ENCODE measurements around the gene NFATC1.

NFATC1 gene

GRCh38 chr18:79400591-79401381 is 5.1 kb downstream of the NFATC1 start:
- peak overlapping the region; percentile 86 for H3K4me3 ChIP-seq
- TF ChIP-seq CTCF (IDR thresholded peaks at IDR 0.05), result no peak
- peak overlapping the region; percentile 84 to 86 for H3K27ac ChIP-seq
- no peak for DNase-seq (ENCODE audit: low spot score)

- DNase-seq (ENCODE audit: low spot score), result no peak
- Histone ChIP-seq H3K4me3 (no peak overlapping the region), H3K27ac (peak overlapping the region; percentile 21 to 86)
- no peak for TF ChIP-seq CTCF (IDR thresholded peaks at IDR 0.05)
Observed at GRCh38 chr18:79401494-79402208, 5.9 kb downstream of the NFATC1 start.

- H3K27ac ChIP-seq, result peak overlapping the region; percentile 11 to 86
- H3K4me3 ChIP-seq, result no peak overlapping the region
- no peak for DNase-seq (ENCODE audit: low spot score)
- no peak for TF ChIP-seq CTCF (IDR thresholded peaks at IDR 0.05)
Observed at GRCh38 chr18:79402209-79402576, 6.5 kb downstream of the NFATC1 start.

- DNase-seq (ENCODE audit: low spot score), result peak; percentile 93
- TF ChIP-seq CTCF (IDR thresholded peaks at IDR 0.05), result no peak
- Histone ChIP-seq H3K27ac (peak overlapping the region; percentile 68 to 90), H3K4me3 (peak overlapping the region; percentile 52)
Observed at GRCh38 chr18:79402977-79403722, 7.4 kb downstream of the NFATC1 start.

GRCh38 chr18:79403723-79404566 is 8.2 kb downstream of the NFATC1 start:
- Histone ChIP-seq H3K27ac (peak overlapping the region; percentile 68 to 90), H3K4me3 (peak overlapping the region; percentile 52)
- DNase-seq (ENCODE audit: low spot score), result no peak
- no peak for TF ChIP-seq CTCF (IDR thresholded peaks at IDR 0.05)

- TF ChIP-seq CTCF (IDR thresholded peaks at IDR 0.05), result no peak
Observed at GRCh38 chr18:79404567-79404910, 8.8 kb downstream of the NFATC1 start.

More at GRCh38 chr18:79404567-79404910, 8.8 kb downstream of the NFATC1 start:
- DNase-seq (ENCODE audit: low spot score), result no peak
- peak overlapping the region; percentile 68 to 90 for H3K27ac ChIP-seq
- no peak overlapping the region for H3K4me3 ChIP-seq

Data from coronary artery (tissue), 2 donors.